SIG-M5 treated with dmso at 0.1 percent for 504 hours (cell line): ENCODE measurements around the gene EIF4E3.

ENCODE experiments used
- DNase-seq: peaks from one replicate; lab custom pipeline; 2025; ENCODE audit not compliant: unreplicated experiment; lab: John Stamatoyannopoulos, UW

Gene EIF4E3

DNA sequence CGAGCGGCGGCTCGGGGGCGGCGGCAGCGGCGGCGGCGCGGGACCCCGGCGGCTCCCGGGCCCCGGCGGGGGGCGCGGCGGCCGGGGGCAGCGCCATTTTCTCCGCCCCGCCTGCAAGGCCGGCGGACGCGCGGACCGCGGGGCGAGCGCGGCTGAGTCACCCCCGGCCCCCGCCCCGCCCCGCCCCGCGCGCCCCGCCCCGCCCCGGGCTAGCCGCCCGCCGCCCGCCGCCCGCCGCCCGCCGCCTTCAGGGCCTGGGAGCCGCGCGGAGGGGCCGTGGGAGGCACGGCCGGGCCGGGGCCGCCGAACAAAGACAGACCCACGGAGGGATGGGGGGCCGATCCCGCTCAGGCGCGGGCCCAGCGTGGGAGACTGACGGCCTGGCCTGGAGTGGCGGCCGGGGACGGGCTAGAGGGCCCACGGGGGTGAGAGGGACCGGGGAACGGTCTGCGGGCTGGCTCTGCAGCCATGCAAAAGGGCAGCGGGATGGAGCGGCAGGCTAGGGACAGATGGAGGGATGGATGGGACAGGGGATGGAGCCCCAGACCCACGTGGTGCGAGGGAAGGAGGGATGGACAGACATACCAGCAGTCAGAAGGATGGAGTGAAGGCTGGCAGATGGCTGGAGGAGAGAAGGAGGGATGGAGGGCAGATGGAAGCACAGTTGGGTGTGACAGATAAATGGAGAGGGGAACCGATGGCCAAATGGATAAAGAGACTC is at the start of gene EIF4E3:
Gene EIF4E3 (minus strand): TSS at position 132 of the 721 bp plus-strand sequence. CDS start 35 bp downstream, at position 97.
- DNase-seq = no peak

- no peak for DNase-seq
These were observed 46.7 kb upstream of the EIF4E3 start for GRCh38 chr3:71771884-71772283.

- DNase-seq = no peak
These were observed 45.9 kb upstream of the EIF4E3 start for GRCh38 chr3:71771126-71771525.

DNA sequence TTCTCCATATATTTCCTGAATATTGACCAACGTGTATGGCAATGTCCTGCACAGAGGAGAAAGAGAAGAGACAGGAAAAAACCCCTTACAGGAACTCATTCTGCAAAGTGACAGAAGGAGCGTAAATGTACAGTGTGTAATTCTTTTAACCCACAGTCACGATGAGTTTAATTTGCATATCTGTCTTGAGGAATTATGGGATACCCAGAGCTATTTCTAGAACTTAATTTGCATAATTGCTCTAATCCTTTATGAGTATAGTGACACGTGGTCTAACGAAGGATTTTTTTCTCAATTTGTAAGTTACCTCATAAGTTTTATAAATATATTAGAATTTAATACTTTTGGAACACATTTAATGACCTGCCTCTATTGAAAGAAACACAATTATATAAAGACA is 38.2 kb upstream of the EIF4E3 start:
- DNase-seq = no peak

DNA sequence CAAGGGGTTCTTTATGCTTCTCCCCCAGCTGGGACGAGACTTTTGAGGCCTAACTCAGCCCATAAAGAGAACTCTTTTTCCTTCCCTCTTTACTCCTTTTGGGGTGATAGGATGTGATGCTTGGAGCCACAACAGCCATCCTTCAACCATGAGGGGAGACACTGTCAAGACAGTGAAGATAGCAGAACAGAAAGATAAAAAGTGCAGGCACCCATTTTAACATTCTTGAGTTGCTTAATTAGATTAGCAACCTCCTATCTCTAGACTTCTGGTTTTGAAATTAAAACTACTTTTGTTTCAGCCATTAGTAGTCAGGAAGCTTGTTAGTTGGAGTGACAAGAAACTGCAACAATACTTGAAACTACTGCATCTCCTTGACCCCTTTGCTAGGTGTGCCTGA is 34.9 kb upstream of the EIF4E3 start:
- no peak for DNase-seq

DNA sequence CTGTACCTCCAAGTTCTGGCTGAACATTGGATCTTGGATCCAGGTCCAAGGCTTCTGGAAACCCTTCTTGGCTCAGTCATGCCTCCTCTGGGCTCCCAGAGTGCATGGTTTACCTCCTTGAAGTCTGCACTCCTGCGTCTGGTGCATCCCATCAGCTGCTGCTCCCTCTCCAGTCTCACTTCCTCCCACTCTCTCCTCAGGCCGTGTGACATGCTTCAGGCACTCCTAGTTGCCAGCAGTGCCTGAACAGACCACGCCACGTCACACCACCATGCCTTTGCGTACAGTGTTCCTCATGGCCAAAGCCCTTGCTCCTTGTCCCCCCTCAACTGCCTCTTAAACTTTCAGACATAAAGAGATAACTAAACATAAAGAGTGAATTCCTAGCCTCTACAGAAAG is 34.2 kb upstream of the EIF4E3 start:
- peak; percentile 65 for DNase-seq

- no peak for DNase-seq
These were observed 32.9 kb upstream of the EIF4E3 start for GRCh38 chr3:71758091-71758490.

GRCh38 chr3:71754610-71755253 is 29.5 kb upstream of the EIF4E3 start:
- DNase-seq = peak; percentile 9

- DNase-seq = peak; percentile 12
These were observed 28.8 kb upstream of the EIF4E3 start, which contains the start of gene GPR27 for GRCh38 chr3:71753701-71754609. Gene GPR27, plus strand, starts transcription at chr3:71753855. Its CDS starts 195 bp downstream, at chr3:71754050.

DNA sequence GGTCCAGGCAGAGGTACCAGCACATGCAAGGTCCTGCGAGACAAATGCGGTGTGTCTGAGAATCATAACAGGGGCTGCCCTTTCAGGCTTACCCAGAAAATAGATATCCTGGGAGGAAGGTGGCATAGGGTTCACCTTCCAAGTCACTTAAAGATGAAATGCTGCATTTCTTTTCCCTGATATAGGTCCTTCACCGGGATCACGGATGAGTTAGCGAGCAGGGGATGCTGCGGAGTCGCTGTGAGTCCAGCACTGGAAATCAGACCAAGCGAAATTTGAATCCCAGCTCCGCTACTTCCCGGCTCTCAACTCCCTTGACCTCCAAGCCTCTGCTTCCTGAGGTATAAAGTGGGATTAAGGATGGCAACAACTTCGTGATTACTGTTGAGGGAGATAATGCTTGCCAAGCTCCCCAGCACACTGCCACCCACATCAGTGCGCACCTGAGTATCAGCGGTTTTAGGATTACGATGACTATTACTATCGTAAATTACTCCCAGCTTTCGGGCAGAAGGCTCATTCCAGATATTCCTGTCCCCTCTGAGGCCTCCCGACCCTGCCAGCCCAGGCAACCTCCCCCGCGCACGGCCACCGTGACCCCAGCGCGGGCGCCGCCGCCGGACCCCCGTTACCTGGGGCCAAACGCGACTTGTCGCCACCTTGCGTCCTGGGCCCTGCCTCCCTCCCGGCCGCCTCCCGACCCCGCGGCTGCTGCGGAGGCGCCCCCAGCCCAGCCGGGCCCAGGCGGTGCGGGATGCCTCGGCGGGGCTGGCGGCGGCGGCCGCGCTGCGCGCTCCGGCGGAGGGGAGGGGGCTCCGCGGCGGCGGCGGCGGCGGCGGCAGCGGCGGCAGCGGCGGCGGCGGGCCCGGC is 27.9 kb upstream of the EIF4E3 start:
- DNase-seq = no peak

- DNase-seq = no peak
These were observed 26.4 kb upstream of the EIF4E3 start for GRCh38 chr3:71751602-71752001.

DNA sequence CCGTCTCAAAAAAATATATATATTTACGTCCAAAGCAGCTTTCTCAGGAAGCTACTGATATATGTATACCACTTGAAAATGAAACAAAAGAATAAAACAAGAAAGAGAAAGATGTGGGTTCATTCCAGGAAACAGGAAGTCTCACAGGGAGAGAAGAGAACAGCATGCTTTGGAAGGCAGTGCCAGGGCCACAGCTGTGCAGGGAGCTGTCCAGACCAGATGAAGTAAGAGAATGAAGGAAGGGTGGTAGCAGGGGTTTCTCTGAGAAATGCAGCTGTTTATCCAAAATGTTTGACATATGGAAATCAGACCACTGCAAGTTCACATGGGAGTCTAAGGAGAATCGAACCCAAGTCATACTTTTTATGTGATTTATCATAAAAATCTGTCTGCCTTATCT is 19.5 kb upstream of the EIF4E3 start:
- DNase-seq = no peak

DNA sequence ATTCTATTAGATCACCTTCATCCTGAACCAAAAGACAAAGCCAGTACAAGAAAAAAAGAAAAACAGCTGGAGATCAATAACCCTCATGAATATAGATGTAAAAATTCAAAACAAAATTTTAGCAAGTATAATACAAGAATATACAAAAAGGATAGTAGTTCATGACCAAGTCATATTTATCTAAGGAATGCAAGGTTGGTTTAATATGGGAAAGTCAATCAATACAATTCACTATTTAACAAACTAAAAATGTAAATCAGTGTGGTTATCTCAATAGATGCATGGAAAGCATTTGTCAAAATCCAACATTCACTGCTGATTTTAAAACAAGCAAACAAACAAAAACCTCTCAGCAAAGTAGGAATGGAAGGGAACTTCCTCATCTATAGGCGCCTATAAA is 17.4 kb upstream of the EIF4E3 start:
- DNase-seq = no peak

- no peak for DNase-seq
These were observed 9.7 kb upstream of the EIF4E3 start for GRCh38 chr3:71734881-71735280.

GRCh38 chr3:71733319-71733718 is 8.1 kb upstream of the EIF4E3 start:
- no peak for DNase-seq

GRCh38 chr3:71732637-71733036 is 7.4 kb upstream of the EIF4E3 start:
- DNase-seq = no peak

- DNase-seq = no peak
These were observed 3.6 kb upstream of the EIF4E3 start for GRCh38 chr3:71728632-71729342.

- DNase-seq = no peak
These were observed 944 bp upstream of the EIF4E3 start for GRCh38 chr3:71726146-71726545.

DNA sequence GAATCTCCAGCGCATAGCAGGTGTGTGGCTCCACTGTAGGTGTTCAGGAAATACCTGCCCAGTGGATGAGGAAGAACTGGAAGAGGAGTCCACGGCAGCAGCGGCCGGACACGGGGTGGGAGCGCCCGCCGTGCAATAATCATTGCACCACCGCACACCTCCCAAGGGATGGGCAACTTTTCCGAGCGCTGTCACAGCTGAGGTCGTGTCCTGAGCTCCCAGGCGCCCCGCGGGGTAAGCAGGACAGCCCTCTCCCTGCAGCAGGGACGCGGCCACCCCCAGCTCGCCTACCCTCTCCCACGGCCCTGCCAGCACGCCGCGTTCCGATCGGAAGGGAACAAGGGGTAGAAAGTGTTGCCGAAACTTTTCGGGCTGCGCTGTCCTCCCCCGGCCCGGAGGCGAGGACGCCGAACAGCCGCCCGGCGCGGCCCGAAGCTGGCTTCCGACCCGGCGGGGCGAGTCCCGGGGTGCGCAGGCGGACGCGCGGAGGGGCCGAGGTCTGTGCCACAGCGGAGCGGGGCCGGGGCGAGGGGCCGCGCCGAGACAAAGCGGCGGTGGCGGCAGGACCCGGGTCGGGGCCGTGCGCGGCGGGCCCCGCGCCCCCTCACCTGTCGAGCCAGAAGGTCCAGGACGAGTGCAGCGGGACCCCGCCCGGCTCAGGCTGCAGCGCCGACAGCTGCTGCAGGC is 475 bp downstream of the EIF4E3 start:
- no peak for DNase-seq

DNA sequence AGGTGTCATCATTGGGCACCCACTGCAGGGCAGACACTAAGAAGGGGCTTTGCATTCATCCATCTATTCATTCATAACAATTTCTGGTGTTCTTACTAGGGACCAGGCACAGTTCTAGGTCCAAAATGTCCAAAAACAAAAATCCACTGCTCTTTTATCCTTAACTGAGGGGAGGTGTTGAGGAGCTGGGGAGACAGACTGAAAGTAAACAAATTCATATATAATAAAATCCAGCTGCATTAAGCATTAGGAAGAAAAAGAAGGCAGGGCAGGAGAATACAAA is 1.1 kb downstream of the EIF4E3 start:
- no peak for DNase-seq
